Activated gamma-delta T cell treated with anti-CD3 and anti-CD28 coated beads, Interleukin-2, amount 50 U/mL, for 16 hours (primary cell): ENCODE results near the gene DGCR2.
"Not testable (repeated sequence)": the region's sequence is repeated elsewhere in the genome, so short reads cannot be mapped to it uniquely, and the experiment has no call there.

ENCODE experiments used
- DNase-seq: peaks from one replicate; pipeline ENCODE4 v3.0.0-alpha.2; 2020; ENCODE audit warnings: low read depth

The DGCR2 gene, protein sequence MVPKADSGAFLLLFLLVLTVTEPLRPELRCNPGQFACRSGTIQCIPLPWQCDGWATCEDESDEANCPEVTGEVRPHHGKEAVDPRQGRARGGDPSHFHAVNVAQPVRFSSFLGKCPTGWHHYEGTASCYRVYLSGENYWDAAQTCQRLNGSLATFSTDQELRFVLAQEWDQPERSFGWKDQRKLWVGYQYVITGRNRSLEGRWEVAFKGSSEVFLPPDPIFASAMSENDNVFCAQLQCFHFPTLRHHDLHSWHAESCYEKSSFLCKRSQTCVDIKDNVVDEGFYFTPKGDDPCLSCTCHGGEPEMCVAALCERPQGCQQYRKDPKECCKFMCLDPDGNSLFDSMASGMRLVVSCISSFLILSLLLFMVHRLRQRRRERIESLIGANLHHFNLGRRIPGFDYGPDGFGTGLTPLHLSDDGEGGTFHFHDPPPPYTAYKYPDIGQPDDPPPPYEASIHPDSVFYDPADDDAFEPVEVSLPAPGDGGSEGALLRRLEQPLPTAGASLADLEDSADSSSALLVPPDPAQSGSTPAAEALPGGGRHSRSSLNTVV

DNA sequence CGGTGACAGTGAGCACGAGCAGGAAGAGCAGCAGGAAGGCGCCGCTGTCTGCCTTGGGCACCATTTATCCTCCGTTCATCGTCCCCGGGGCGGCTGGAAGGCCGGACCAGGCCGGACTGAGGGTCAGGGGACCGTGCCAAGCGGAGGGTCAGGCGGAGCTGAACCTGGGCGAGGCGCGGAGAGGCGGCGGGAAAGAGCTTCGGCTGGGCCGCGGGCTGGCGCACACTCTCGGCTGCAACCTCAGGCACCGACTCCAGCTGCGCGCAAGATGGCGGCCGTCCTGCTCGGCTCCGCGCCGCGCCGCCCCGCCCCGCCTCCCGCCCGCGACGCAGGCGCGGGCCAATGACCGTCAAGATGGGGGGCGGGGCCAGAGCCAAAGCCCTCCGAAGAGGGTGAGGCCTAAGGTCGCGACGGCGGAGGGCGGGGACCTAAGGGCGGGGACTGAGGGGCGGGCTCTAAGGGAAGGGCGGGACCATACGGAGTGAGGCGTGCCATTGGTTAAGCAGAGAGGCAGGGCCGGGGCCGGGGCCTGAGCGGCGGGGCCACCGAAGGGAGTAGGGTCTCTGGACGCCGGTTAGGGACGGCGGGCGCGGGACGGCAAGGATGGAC is at the start of gene DGCR2:
TSS of gene DGCR2 (minus strand) at position 270 of the 609 bp plus-strand sequence. CDS start at position 64, 206 bp downstream.
- peak; percentile 93 for DNase-seq

DNA sequence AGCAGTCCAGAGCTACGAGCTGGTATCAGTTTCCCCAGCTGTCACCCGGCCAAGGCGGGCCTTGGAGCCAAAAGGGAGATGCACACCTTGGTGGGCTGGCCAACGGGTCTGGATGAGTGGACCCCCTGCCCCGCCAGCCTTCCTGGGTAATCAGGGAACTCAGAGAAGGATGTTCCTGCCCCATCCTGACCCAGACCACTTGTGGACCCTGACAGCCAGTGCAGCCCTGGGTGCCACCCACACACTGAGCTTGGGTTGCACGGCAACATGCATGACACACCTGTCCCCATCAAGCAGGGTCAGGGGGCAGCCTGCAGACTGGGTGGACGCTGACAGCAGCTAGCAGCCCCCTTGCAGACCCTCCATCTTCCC is 47.7 kb upstream of the DGCR2 start:
- no peak for DNase-seq

DNA sequence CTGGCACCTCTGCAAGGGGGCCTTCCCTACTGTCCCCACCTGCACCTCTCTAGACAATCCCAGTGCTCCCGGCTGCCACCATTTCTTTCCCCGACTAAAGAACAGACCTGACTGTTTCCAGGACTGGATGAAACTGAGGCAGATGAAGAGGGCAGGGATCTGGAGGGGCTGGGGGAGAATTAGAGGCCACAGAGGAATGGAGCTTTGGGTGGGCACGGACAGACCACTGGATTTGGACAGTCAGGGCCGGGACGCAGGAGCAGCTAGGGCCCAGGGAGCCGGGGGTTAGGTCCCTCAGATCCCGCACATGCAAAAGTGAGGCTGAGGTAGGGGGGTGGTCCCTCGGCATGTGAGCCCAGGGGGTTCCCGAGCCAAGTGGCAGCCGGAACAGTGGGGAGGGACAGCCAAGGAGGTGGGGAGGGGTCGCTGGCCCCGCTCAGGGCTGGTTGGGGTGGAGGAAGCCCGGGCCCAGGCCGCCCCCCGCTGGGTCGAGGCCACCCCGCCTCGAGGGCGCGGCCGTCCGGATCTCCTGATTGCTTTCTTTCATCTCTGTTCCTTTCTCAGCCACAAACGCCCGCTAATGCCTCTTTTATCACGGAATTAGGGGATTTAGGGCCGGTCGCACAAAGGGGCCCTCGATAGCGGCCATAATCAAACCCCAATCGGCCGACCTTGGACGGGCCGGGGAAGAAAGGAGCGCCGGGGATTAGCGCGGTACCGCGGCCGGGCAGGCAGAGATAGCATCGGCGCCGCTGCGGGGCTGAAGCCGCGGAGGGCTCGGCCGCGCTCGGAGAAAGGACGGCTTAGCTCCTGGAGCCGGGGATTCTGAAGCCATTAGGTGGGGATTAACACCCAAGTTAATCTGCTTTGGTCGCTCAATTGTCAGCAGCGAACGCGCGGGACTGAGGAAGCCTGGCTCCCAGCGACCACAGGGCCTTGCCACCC is 47.1 kb upstream of the DGCR2 start:
- no peak for DNase-seq

DNA sequence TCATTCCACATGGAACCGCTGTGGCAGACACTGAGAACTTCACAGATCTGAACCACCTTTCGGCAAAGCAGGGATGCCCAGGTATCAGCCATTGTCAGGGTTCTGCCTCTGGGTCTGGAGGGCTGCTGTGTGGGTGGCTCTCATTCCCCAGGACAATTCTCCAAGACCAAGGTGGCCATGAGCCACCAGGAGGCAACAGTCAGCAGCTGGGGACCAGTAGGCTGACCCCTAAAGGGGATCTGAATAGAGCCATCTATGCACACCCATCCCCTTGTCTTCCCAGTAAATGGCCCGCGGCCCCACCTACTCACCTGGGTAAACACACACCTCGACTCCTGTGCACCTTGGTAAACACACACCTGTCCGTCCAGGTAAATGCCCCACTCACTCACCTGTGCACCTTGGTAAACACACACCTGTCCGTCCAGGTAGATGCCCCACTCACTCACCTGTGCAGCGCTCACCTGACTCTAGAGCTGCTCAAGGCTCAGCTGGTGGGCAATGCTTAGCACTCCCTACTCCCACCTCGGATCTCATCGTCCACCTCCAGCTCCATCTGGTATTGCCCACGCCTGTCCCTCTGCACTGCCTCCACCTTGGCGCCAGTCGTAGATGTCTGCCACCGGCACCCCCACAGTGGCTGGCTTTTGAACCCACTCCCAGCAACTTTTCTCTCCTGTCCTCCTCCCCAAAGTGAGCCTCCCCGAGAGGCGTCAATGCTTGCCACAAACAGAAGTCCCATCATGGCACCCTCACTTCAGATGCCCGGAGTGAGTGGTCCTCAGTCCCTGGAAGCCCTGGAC is 46.1 kb upstream of the DGCR2 start:
- DNase-seq = no peak

DNA sequence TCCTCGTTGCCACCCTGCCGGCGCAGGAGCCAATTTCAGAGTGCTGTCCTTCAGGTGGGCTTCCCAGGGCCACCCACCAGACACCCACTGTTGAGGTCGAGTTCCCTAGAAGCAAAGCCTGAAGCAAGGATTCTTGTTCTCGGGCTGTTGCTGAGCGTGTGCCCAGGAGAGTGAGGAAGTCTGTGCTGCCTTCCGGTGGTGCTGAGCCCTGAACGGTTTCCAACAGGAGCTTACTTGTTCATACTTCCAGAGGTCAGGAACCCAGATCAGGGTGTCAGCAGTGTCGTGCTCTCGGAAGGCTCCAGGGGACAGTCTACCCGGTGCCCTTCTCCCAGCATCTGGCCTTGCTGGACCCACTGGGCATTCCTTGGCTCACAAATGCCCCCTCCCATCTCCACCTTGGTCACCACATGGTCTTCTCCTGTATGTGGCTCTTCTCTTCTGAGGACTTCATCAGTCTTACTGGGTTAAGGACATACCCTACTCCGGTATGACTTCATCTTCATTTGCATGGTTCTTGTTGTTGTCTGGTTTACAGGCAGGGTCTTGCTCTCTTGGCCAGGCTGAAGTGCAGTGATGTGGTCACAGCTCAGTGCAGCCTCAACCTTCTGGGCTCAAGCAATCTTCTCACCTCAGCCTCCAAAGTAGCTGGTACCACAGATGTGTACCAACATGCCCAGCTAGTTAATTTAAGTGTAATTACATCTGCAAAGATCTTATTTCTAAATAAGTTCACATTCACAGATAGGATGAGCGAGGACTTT is 45.1 kb upstream of the DGCR2 start:
- no peak for DNase-seq

DNA sequence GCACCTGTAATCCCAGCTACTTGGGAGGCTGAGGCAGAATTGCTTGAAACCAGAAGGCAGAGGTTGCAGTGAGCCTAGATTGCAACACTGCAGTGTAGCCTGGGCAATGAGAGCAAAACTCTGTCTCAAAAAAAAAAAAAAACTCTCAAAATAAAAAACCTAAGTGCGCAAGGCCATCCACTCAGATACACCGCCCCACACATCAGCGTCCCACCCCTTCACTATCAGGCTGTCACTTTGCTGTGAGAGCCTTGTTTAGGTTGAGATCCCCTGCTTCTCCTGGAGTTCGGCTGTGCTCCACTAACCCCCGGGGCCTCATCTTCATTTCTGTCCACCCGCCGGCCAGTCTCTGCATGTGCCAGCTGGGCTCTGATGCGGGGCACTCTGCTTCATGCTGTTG is 44.2 kb upstream of the DGCR2 start:
- DNase-seq = no peak

DNA sequence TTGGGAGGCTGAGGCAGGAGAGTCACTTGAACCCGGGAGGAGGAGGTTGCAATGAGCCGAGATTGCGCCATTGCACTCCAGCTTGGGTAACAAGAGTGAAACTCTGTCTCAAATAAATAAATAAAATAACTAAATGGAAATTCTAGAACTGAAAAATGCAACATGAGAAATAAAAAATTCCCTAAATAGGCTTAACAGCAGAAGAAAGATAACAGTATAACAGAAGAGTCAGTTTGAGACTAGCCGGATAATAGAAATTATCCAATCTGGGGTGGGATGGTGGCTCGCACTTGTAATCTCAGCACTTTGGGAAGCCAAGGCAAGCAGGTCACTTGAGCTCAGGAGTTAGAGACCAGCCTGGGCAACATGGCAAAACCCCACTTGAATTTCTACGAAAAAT is 42.2 kb upstream of the DGCR2 start:
- no peak for DNase-seq

DNA sequence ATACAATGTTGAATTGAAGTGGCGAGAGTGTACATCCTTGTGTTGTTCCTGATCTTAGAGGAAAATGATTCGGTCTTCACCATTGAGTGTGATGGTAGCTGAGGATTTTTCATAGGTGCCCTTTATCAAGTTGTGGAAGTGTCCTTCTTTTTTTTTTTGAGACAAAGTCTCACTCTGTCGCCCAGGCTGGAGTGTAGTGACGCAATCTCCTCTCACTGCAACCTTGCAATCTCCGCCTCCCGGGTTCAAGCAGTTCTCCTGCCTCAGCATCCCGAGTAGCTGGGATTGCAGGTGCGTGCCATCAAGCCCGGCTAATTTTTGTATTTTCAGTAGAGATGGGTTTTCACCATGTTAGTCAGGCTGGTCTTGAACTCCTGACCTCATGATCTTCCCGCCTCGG is 36.4 kb upstream of the DGCR2 start:
- not testable (repeated sequence) for DNase-seq

DNA sequence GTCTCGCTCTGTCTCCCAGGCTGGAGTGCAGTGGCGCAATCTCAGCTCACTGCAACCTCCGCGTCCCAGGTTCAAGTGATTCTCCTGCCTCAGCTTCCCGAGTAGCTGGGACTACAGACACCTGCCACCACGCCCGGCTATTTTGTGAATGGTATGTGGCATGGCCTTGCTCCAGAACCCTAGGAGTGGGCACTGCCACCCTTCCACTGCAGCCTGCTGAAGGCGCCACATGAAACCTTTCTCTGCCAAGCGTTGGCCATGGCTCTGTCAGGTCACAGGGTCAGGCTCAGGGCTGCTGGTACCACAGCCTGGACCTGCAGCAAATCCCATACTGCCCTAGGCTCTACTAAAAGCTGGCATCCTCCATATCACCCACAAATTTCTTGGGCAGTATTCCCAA is 33.9 kb upstream of the DGCR2 start:
- not testable (repeated sequence) for DNase-seq

DNA sequence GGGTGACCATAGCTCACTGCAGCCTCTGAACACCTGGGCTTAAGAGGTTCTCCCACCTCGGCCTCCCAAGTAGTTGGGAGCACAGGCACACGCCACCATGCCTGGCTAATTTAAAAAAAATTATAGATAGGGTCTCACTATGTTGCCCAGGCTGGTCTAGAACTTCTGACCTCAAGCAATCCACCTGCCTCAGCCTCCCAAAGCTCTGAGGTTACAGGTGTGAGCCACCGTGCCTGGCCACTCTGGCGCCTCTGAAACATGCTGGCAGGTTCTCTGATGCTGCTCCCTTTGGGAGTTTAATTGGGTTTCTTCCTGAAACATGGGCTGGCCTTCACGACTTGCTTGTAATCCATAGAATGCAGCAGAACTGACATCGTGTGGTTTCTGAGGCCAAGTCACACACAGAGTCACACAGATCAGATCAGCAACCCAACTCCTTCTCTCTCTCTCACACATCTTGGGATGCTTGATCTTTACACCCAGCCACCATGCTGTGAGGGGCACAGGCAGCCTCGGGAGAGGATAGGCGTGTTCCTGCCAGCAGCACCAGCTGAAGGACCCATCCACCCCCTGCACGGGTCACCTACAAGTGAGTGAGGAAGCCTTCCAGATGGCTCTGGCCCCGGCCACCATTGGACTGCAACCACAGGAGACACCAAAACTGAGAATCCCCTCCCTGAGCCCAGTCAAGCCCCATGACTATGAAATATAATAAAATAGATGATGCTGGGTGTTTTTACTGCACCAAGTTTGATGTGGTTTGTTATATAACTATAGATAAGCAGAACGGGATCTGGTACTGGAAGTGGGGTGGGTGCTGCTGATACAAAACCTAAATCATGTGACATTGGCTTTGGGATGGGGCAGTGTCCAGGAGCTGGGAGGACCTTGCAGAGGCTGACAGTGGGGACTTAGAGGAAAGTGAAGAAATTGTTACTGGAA is 31.0 kb upstream of the DGCR2 start:
- no peak for DNase-seq

DNA sequence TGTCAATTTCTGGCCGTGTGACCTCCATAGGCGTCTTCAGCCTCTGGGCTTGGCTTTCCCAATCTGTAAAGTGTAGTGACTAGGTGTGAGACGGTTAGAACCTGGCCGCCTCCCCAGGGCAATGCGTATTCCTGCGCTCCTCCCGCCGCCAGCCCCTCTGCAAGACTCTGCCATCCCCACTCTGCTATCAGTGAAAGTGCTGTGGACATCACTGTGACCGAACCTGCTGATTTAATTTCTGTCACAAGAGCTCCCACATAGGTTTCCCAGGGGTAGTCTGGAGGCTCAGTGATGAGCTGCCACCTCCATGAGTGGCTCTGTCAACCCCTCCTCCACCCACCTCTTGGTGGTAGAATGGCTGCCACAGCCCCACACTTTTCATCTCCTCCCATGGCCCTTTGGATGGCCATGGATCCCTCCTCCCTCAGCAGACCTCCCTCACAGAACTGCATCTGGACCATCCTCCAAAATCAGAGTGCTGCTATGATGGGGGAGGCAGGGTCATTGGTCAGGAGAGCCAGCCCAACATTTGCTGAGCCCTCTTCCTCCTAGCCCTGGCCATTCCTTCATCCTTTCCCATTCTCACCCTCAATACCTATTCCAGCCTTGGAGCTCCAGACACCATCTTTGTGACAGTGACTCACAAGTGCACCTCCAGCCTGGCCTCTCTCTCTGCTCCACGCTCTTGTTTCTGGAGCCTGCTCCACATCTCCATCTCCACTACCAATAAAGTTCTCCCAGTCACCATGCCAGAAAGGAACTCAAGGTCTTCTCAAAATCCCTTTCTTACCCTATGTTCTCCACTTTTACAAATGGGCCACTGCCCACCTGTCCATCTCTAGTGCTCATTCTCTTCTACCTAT is 29.3 kb upstream of the DGCR2 start:
- DNase-seq = no peak

DNA sequence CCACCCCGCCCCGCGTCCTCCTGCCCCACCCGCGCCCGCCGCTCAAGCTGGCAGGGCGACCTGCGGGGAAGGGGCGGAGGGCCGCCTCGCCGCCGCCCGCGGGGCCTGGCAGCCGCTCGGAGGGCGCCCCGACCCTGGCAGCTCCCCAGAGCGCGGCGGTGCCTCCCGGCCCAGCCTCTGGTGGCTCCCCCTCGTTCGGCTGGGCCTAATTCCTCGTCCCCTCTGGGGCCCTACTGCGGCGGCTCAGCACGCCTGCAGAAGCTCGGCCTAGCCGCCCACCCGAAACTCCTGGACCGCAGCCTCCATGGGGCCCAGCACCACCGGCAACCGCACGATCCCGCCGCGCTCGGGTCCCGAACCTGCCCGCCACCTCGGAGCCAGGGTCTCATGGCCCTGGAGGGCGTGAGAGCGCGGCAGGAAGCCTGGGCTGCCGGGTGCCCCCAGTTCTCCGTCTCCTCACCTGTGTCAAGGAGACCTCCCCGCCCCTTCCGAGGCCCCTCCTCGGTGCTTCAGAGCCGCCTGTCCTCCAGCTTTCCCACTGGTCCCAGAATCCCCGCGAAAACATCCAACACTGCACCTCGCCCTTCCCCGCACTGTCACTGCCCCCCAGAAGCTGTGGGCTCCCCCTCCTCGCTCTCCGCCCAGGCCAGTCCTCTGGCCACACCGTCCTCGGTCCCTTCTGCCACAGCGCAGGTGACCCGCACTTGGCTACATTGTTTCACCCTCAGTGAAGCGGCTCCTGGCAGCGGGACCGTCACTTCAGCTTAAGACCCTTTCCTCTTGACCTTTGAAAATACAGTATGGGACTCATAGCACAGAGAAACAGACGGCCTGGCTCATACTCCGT is 28.5 kb upstream of the DGCR2 start:
- DNase-seq = no peak

DNA sequence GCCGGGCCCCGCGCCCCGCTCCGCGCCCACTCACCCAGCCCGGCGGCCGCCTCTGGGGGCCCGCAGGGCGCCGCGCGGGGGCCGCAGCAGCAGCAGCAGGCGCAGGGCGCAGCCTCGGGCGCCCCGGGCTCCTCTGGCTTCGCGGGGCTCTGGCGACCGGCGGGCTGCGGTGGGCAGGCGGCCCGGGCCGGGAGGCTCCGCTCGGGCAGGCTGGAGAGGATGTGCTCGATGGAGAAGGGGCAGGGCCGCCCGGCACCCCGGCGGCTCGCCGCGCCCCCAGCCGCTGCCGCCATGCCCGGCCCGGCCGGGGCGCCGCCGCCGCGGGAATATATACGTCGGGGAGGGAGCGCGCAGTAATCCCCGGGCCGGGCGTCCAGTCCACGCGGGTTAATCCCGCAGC is 27.8 kb upstream of the DGCR2 start, which contains the start of gene GSC2:
TSS of gene GSC2 (minus strand) at position 302 of the 400 bp plus-strand sequence. CDS start at position 293, 9 bp downstream.
- DNase-seq = no peak

DNA sequence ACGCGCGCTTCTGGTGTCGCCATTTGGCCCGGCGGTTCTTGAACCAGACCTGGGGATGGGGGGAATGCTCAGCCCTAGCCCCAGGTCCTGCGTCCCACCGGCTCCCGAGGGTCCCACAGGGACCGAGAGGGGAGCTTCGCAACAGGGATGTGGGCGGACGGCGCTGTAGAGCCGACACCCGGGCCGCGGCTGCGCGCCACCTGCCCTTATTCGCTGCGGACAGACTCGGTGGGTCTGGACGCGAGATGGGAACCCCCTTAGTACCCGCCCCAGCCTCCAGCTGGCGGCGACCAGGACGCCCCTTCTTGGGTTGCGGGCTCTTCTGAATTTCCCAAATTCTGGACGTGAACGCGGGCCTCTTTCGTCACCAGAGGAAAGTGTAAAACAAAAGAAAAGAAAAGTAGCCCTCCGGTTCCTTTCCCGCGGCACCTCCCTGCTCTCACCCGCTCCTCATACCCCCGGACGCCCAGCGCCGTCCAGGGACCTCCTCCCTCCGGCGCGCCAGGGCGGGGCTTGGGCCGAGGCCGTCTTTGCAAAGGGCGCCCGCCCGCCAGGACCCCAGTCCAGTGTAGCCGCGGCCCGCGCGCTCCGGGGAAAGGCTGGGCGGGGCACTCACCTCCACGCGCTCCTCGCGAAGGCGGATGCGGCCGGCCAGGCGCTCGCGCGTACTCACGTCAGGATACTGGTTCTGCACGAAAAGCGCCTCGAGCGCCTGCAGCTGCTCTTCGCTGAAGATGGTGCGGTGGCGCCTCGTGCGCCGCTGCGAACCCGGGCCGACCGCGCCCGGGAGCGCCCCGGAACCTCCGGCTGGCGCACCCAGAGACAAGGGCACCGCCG is 27.1 kb upstream of the DGCR2 start:
- DNase-seq = no peak

DNA sequence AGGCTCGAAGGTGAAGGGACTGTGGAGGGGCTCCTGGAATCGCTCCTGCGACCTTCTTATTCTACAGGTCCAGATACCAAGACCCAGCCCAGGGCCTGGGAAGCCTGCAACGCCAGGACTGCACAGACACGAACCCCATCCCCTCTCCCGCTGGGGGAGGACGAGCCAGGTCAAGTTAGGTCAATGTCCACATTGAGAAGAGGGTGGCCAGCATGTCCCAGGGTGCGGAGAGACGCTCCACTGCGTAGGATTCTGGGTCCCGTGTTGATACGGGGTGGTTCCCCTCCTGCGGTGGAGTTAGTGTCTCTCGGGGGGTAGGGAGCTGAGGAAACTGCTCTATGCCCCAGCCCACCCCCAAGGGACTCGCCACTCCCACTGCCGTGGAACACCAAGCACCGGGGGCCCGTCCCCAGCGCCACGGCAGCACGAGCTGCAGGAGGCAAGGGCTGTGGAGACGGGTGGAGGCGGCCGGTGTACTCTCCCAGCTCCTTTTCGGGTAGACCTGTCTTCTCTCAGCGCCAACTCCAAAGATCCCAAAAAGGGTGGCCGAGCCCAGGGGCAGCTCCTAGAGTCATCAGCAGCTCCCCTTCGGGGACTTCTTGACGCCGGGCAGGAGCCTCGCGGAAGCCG is 26.3 kb upstream of the DGCR2 start:
- DNase-seq = no peak

DNA sequence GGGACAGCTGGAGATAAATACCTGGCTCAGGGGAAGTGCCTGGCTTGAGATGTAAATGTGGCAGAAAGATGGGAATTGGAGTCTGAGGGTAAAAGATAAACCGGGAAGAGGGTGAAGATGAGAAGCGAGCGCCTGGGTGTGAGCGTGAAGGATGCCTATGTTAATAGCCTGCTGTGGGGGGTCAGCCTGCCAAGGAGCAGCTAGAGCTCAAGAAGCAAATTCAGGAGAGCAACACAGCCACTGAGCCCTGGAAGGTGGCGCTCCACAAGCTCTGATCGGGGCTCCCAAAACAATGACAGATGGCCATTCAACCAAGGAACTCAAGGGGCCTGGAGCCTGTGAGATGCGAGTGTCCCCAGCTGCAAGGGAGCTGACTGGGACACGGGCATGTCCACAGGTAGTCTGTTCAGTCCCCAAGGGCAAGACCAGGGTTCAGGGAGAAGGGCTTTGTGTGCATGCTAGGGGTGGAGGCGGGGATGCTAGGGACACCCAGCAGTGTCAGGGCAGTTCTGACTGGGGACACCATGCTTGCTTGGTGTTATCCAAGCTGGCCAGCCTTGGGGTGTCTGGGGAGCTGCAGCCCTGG is 25.1 kb upstream of the DGCR2 start:
- no peak for DNase-seq
